DMS114 treated with DMSO at 0.1 percent for 48 hours (cell line): Measurements from ENCODE around the gene DMAP1.

ENCODE experiments used
- DNase-seq: peaks from one replicate; lab custom pipeline; 2025; ENCODE audit not compliant: unreplicated experiment; lab: John Stamatoyannopoulos, UW

DMAP1 gene

DNA sequence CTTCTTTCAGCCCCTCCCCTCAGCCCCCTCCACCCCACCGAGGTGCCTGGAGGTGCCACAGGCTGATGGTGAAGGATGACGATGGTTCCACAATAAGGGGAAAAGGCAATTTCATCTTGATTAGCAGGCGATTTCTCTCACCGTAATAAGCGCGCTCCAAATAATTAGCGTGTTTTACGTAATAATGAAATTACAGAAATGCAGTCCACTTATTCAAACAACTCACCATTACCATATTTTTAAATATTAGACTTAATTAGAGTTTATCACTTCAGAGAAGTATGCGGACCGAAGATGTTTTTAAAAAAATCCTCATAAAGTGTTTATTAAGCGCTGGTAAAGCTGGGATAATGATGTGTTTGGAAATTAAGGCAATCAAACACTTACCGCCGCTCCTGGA, 14.9 kb downstream of the DMAP1 start:
- no peak for DNase-seq

DNA sequence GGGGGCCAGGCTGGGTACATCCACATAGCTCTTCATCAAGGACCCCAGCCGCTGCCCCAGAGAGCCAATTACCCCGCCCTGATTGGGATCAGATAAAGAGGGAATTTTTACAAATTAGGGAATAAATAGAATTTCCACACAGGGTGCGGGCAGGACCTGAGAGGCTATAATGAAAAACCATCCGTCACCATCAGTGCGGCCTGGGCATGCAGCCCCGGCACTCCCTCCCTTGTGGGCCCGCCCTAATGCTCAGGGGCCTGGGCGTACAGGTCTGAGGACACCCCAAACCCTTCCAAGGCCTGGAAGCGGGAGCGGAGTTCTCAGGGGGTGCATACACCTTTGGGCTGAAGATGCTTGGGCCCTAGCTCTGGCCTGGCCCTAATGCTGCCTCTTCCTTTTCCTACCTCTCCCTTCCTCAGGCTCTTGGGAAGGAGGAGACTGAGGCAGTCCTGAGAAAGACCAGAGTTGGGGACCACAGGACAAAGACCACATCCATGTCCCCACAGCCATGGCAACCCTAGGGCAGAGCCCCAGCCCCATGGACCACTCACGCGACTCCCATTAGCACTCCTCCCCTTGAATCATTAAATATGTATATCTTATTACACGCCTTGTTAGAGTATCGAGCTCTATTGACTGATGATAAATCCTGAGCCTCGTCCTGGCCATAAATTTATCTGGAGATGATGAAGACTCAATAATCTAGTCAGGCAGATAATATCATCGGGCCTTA, 16.3 kb downstream of the DMAP1 start:
- no peak for DNase-seq

DNA sequence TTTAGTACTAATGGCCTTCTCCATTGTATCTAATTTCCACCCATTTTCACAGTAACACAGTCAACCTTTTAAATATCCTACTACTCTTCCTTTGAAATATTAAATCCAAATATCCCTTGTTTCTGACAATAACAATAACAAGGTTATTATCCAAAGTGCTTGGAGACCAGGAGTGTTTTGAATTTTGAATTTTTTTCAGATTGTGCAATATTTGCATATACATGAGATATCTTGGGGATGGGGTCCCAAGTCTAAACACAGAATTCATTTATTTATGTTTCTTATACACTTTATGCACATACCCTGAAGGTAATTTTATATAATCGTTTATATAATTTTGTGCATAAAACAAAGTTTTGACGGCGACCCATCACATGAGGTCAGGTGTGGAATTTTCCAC, 17.5 kb downstream of the DMAP1 start:
- DNase-seq = no peak

DNA sequence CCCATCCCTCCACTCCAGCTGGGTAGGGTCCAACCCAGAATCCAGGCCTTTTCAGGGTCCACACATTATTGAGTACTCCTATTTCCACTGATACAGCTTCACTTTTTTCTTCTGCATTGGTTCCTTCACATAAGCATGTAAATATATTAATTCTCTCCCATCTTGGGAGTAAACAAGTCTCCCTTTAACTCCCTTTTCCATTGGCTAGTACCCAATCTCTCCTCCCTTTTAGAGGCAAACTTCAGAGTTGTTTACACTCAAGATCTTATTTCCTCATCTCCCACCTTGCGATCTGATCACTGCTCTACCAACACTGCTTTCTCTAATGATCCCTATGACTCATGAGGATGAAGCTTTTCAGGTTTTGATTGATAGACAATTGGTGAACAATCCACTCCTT, 20.3 kb downstream of the DMAP1 start:
- DNase-seq = no peak

DNA sequence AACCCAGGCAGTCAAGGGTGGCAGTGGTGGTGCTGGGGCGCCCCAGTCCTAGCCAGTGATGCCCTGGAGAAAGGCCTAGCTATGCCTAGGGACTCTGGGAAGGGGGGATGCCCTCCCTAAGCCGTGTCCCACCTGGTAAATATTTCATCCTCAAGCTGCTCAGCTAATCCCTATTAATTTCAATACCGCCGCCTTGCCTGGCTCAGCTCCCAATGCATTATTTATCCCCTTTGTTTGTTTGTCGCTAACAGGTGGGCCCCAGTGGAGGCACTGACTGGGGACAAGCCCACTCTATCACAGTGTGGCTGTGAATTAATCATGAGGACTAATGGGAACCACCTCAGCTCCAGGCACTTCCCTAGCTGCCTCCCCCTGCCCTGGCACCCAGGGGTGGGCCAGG, 22.5 kb downstream of the DMAP1 start:
- no peak for DNase-seq

DNA sequence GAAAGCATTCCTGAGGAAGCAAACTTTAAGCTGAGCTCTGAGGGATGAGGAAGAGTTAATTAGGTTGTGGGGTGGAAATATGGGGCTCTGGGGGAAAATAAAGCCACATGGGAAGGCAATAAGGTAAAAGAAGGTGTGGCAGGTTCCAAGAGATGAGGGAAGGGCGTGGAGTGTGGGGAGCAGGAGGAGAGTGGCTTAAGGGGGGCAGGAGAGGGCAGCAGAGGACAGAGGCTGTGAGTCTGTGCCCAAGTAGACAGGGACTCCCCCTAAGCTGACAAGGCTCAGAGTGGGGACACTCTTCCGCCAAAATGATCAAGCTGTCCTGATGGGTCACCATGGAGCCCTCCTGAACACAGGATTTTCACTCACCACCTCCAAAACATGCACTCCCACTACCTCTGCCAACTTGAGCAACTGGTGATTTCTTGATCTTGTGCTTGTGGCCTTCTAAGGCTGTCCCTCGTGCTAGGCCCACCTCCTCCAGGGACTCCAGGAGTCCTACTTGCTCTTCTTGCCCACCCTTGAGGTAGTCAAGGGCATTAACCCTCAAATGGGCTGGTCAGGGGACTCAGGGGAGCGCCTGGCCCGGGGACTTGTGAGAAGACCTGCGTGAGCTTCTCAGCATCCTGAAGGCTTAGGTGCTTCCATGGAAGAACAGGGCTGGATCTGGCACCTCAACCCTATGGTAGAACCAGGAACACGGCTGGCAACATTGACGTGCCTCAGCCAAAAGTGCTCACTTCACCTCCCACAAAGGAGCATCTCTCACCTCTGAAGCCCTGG, 23.4 kb downstream of the DMAP1 start:
- DNase-seq = no peak

DNA sequence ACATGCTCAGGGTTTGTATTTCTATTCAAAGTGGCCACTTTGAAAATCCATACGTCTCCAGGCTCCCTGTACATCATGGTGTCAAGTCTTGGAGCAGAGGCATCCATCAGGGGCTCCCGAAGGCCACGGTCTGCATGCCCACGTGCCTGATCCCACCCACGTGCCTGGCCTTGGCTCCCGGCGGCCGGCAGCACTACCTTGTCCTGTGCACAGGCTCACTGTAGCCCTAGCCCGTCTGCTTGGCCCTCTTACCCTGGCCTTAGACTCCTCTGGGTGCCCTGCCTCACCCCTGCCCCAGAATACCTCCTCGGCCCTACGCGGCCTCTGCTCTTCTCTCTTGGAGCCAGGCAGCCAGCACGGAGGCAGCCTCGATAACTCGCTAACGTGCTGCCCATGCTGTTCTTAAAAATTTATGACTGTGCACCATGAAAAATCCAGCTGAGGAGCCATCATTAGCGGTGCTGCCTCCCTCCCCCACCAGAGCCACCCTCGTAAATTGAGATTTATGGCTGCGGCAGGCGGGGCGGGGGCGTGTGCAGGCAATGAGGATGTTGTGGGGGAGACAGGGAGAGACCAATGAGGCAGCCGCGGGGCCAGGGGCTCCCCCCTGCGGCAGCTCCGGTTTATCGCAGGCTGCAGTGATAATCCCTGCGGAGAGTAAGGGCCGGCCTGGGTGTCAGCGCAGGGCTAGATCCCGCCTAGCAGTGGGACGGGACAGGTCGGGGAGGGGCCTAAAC, 24.6 kb downstream of the DMAP1 start:
- no peak for DNase-seq

DNA sequence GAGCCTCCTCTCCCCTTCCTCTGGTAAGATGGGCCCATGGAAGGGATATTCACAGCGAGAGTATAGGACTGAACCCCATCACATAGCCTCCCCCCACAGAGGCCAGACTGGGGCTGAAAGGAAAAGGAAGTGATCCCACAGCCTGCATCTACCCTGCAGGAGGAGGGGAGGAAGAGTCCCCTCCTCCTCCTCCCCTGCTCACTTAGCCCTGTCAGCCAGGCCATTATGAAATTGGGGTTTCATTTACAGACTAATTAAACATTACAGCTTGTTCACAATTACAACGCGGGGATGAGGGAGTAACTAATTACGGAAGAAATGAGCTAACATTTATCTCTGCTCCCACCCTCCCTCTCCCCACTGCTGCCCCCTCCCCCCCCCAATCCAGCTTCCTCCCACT, 25.4 kb downstream of the DMAP1 start:
- no peak for DNase-seq

DNA sequence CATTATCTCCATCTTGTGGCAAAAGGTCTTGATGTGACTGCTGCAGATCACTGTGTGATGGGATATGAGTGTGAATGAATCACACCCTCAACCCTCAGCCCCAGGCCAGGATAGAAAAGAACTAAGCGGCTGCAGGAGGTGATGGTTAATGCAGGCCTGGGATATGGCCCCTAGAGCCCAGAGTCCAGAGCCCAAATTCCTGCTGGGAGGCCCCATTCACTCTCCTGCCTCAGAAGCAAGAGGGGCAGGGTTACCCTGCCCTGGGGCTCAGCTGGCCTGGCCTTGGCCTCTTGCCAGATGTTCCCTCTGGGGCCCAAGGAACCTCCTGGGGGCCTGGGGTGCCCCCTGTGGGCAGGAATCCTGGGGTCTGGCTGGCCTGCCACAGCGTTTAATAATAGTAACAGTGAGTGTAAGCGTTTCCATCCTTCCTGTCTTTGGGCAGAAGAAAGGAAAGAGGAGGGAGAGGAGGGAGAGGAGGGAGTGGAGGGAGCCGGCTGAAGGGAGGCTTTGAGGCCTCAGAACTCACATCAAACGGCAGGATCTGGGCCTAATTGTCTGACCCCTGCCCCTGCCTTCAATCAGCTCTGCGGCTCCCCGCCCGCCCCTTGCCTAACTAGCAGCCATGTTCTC, 26.2 kb downstream of the DMAP1 start:
- DNase-seq = no peak

DNA sequence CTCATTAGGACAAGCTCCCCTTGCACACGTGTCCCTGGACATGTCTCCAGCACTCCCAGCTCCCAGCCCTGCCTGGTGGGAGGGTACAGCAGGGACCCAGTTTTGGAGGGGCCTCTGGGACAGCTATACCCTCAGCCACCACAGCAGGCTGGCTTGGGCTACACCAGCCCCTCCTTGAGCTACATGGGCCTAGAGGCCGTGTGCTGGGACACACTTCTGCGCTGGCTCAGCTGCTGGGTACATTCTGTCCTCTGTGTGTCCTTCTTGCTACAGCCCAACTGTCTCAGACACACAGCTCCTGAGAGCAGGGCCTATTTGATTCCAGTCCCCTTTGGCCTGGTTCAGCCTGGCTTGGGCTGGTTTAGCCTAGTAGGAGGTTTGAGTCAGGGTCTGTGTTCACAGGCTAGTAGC, 26.7 kb downstream of the DMAP1 start:
- no peak for DNase-seq

DNA sequence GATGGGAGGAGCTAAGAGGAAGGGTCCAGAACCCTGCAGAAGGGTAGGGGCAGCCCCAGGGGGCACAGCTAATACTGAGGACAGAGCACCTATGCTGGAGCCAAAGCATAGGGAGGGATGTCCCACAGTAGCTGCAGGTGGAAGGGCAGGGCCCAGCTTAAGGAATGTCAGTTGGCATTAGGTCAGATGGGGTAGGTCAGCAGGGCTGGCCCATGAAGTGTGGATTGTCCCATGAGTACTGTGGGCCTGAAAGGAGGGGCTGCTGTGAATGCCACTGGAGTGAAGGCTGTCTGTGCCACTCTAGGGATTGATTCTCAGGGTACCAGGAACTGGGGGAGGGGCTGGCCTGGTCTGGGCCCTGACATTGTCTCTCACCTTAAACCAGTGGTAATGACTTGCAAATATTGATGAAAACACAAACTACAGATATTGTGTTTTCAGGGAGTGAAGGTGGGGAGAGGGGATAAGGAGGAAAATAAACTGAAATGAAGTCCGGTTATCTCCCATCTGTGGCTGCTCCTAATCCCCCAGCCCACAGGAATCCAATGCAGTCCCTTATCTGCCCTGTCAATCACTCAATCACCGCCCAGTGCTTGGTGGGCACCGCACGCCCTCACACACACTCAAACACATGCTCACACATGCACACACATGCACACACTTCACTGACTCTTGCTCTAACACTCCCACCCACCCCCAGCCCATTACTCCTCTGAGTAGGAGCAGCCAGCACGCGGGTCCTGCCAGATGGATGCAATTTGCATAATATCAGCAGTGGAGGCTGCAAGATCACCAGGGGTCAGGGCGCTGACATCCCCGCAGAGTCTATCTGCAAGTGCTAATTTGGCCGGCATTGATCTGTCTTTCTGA, 27.8 kb downstream of the DMAP1 start:
- DNase-seq = no peak

DNA sequence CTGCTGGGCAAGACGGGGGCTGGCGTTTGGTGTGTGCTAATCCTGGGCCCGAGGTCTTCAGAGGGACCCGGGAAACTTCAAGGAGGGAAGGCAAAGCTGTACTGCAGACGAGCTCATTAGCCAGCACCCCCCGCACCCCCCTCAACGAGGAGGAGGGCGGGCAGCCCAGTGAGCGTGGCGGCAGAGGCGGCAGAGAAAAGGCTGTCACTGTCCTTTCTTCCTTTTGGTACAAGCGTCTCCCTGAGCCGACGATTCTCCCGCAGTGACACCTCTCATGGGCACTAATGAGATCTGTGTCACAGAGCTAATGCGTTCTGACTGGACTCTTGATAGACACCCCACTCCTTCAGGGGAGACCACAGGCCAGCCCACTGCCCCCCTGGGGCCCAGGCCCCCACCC, 29.5 kb downstream of the DMAP1 start:
- no peak for DNase-seq

DNA sequence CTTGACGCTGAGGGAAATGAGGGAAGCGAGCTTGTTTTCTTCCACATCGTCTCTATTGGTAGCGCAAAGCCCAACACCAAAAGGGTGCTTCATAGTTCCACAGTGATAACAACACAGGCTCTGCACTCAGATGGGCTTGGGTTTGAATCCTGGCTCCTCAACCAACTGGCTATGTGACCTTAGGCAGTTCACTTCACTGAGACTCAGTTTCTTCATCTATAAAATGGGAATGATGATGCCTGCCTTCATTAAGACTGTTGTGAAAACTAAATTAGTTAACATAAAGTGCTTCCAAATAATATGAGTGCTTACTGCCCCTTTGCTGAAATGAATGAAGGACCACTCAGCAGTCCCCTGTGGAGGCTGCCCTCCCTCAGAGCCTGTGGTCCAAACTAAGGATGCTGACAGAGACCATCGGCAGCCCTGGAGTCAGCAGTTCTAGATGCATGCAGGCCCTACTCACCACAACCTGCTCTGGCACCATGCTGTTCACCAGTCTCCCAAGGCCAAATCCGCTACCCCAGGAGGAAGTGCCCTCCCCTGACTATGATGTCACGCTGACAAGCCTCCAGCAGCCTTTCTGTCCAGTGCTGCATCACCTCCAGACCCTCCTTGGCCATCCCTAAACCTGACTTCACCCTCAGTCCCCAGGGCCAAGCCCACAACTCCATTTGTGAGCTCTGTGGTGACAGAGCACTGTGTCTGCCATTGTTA, 30.7 kb downstream of the DMAP1 start:
- DNase-seq = no peak

DNA sequence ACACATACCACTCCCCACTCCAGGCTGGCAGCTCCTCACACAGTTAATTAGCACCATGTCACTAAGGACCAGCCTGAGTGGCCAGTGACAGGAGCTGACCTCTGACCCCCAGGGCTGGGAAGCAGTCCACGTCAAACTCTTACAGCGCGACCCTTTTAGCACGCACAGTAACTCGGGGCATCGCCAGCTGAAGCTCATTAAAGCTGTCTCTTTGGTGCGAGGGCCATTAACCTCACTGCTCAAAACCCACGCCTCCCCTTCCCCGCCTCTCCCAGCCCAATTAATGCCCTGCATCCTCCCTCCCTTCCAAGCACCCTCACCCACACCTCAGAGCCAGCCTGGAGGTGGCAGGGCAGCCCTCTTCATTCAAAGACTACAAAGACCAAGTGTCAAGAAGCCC, 31.7 kb downstream of the DMAP1 start:
- DNase-seq = no peak

DNA sequence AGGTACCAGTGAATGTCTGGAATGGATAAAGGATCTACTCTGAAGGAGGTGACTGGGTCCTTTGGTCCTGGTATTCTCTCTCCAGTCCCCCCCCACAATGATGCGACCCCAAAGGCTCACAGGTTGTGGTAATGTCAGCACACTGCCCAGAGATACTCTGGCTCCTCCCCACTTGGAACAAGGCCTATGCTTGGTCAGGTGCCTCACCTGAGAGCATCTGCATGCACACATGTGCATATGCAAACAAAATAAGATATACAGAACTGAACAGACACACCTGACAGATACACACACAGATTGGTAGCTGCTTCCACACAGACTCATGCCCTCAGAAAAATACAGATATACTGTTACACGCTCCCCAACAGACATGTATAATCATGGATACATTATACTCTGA, 33.5 kb downstream of the DMAP1 start:
- DNase-seq = no peak

DNA sequence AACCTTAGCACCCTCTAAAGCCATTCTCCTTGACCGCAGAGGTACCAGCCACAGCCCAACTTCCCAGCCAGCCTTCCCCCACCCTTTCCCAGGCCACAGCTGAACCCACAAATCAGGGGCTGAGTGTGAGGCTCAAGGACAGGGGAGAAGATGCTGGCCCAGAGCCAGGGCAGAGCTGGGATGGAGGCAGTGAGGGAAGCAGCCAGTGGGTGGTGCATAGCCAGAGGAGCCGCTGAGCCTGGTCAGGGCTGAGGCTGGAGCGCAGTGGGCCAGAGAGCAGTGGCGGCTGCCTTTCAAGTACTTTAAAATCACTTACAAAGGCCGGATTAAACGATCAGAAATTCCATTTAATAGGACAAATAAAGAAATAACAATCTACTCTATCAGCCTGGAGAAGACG, 36.3 kb downstream of the DMAP1 start:
- DNase-seq = no peak

DNA sequence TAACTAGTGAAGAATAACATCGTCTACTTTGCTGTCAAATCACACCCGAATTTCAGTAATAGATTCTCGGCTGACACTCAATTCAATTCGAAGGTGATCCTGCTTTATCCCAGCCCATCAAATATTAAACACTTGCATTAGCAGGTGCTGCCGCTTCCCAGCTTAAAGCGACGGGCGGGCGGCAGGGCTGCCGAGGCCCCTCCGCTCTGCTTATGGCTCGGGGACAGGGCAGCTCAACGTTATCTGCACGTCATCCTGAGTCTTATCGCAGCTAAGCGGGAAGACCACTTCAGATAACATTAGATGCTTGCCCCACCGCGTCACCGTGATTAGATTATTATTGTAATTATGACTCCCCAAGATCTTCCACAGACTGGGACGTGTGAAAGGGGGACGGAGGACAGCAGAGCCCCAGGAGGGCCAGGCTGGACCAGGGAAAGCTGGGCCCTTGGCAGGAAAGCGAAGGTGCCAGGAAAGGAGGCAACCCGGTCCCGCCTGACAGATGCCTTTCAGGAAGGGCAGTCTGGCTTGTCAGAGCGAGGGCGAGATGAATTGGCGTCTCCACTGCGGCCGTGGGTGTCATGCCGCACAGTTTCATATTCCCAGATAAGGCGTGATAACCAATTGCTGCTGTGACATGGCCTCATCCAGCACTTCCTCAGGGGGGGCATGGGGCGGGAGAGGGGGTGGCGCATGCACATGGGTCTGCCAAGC, 37.0 kb downstream of the DMAP1 start:
- DNase-seq = no peak

DNA sequence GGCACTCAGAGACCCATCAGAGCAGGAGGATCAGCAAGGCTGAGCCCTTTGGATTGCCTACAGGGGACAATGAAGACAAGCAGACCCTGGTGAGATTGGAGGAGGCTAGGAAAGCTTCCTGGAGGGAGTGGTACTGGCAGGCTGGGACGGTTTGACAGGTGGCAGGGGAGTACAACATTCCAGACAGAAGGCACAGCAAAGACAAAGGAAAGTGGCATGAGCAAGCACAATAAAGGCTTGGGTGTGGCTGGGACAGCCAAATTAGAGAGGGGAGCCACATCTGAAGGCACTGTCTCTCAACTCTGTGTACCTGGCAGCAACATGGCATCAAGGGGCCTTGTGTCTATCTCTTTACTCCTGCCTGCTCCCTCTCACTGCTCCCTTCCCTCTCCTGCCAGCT, 38.2 kb downstream of the DMAP1 start:
- DNase-seq = no peak

DNA sequence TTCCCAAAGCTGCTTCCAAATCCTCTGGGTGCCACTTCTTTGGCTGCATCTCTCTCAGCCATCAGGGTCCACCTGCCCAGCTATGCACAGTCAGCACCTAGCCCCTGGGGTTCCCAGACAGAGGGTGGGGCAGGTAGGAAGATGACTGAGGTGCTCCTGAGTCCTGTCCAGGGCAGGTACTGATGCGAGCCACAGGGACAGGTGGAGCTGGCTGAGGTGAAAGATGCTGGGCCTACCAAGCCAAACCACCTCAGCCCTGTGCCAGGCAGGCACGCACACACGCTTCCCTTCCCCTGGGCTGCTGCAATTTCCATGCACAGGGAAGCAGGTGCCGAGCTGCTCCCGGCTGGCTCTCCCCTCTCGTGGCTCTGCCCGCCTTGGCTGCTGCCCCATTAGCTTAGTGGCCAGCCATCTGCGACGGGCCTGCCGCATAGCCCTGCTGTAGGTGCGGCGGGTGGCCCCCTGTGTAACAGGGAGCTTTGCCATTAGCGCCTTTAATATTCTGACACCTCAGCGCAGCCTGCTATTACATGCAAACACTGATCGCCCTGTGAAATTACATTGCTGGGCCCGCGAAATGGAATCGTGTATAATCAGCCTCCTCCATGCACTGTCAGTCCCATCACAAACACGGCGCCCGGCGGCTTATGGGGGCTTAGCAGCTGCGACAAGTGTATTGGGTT, 38.9 kb downstream of the DMAP1 start:
- DNase-seq = no peak
